Activated CD4-positive, alpha-beta memory T cell treated with anti-CD3 and anti-CD28 coated beads for 36 hours (primary cell): Measurements from ENCODE around the gene CNPY3. TPM values are rescaled to one million over a fixed set of nuclear protein-coding genes. Genes with fewer than 3 reads are reported as not detected.
"Not testable (repeated sequence)": the region's sequence is repeated elsewhere in the genome, so short reads cannot be mapped to it uniquely, and the experiment has no call there.

Source experiments
- CTCF ChIA-PET: fragments of 350-600 bp; sonication (Branson Sonifier 250); formaldehyde crosslinking; loops from one replicate; lab custom pipeline; 2021; ENCODE audit warnings: antibody characterized with exemption, inconsistent platforms; lab: Charles Lee
- POLR2A ChIA-PET: fragments of 350-600 bp; sonication (Branson Sonifier 250); formaldehyde crosslinking; loops from one replicate; lab custom pipeline; 2021; ENCODE audit warnings: antibody characterized with exemption; lab: Charles Lee
- DNase-seq: peaks from one replicate; pipeline ENCODE4 v3.0.0-alpha.2; 2020
- H3K27ac Mint-ChIP-seq: one replicate; pipeline ENCODE4 v1.8.0; 2021; ENCODE audit warnings: mixed read lengths
- H3K27me3 Mint-ChIP-seq: one replicate; pipeline ENCODE4 v1.8.0; 2021; ENCODE audit warnings: mixed read lengths
- H3K36me3 Mint-ChIP-seq: one replicate; pipeline ENCODE4 v1.8.0; 2021; ENCODE audit warnings: mixed read lengths
- H3K4me1 Mint-ChIP-seq: one replicate; pipeline ENCODE4 v1.8.0; 2021; ENCODE audit warnings: low read depth, mixed read lengths
- H3K4me3 Mint-ChIP-seq: one replicate; pipeline ENCODE4 v1.8.0; 2021; ENCODE audit warnings: mild to moderate bottlenecking, mixed read lengths
- H3K9me3 Mint-ChIP-seq: one replicate; pipeline ENCODE4 v1.8.0; 2021; ENCODE audit warnings: mixed read lengths
- intact Hi-C: fragments of 100-400 bp; cut with micrococcal nuclease; formaldehyde crosslinking; loops from one replicate; pipeline ENCODE4 v1.15.1; 2023
- total RNA-seq, 2 experiments: library from RNA; stranded (reverse); gene quantifications; one replicate each; pipeline ENCODE4 v1.2.3, GENCODE V29; 2021

The CNPY3 gene
- total RNA-seq, result 10 to 100 TPM; 32.2 to 37.6 TPM

GRCh38 chr6:42928986-42929820 lies at the start of gene CNPY3:
TSS of gene CNPY3 (plus strand) at chr6:42929480. CDS start at chr6:42929571, 91 bp downstream.
- CTCF ChIA-PET, result interaction anchor here (0.6 to 2.8 kb wide), 12 partner anchors 16 to 268 kb away, joined by 3 to 11 read pairs (median 4); partner anchors contain the start of genes PEX6 and PPP2R5D
- no peaks in the 10 kb centered on the region for H3K9me3 Mint-ChIP-seq
- intact Hi-C loops, result loop anchor here (1.0 to 2.0 kb wide), 9 partner anchors 39 to 588 kb away; partner anchors contain the start of genes CUL7, KLC4, KLHDC3 and MRPL2
- peaks cover 23% of the 10 kb centered on the region for H3K36me3 Mint-ChIP-seq
- H3K4me1 Mint-ChIP-seq, result peaks cover 38% of the 10 kb centered on the region
- peak within 1 kb of the TSS; percentile 96 for H3K4me3 Mint-ChIP-seq
- DNase-seq, result peak; percentile 98
- peak within 1 kb of the TSS; percentile 99 for H3K27ac Mint-ChIP-seq
- POLR2A ChIA-PET, result interaction anchor here (0.5 to 2.8 kb wide), 22 partner anchors 9 to 455 kb away, joined by 3 to 30 read pairs (median 4); partner anchors contain the start of genes KLC4, KLHDC3, MEA1 and MRPL2
- no peaks in the 10 kb centered on the region for H3K27me3 Mint-ChIP-seq

- peaks cover 17% of the 10 kb centered on the region for H3K4me1 Mint-ChIP-seq
- H3K4me3 Mint-ChIP-seq, result peak overlapping the region; percentile 97
- H3K27ac Mint-ChIP-seq, result peak overlapping the region; percentile 96
- DNase-seq, result peak; percentile 13
- H3K27me3 Mint-ChIP-seq, H3K9me3 Mint-ChIP-seq, intact Hi-C loops: not testable (repeated sequence)
- ChIA-PET CTCF (interaction anchor here (0.6 to 4.0 kb wide), 8 partner anchors 13 to 666 kb away, joined by 3 to 25 read pairs (median 4); partner anchors contain the start of gene TBCC), POLR2A (interaction anchor here (0.9 to 3.7 kb wide), 9 partner anchors 8 to 316 kb away, joined by 3 to 36 read pairs (median 3); partner anchors contain the start of genes BICRAL, PEX6 and TBCC)
- peaks cover 36% of the 10 kb centered on the region for H3K36me3 Mint-ChIP-seq
Measured at GRCh38 chr6:42880240-42880817, 49.0 kb upstream of the CNPY3 start.

- ChIA-PET POLR2A (interaction anchor here (0.9 to 3.7 kb wide), 2 partner anchors 10 to 112 kb away, joined by 3 to 36 read pairs; a partner anchor contains a TSS), CTCF (interaction anchor here (1.9 to 4.0 kb wide), 2 partner anchors 134 to 219 kb away, joined by 9 to 25 read pairs; partner anchors contain the start of gene TBCC)
- DNase-seq, H3K27me3 Mint-ChIP-seq, H3K9me3 Mint-ChIP-seq, intact Hi-C loops: not testable (repeated sequence)
- H3K4me1 Mint-ChIP-seq, result peaks cover 17% of the 10 kb centered on the region
- H3K4me3 Mint-ChIP-seq, result peak overlapping the region; percentile 97
- H3K36me3 Mint-ChIP-seq, result peaks cover 40% of the 10 kb centered on the region
- H3K27ac Mint-ChIP-seq, result peak overlapping the region; percentile 96
Measured at GRCh38 chr6:42880871-42881270, 48.4 kb upstream of the CNPY3 start.

- Mint-ChIP-seq H3K27ac (peak overlapping the region; percentile 23), H3K27me3 (no peaks in the 10 kb centered on the region), H3K9me3 (no peaks in the 10 kb centered on the region), H3K4me1 (peaks cover 35% of the 10 kb centered on the region), H3K36me3 (peaks cover 48% of the 10 kb centered on the region), H3K4me3 (no peak overlapping the region)
- intact Hi-C loops, result no loop called here
- ChIA-PET CTCF (interaction anchor here (1.1 kb wide), 1 partner anchor 376 kb away, joined by 4 read pairs; no protein-coding TSS in a partner anchor), POLR2A (interaction anchor here (0.6 kb wide), 1 partner anchor 25 kb away, joined by 4 read pairs; no protein-coding TSS in a partner anchor)
- no peak for DNase-seq
Measured at GRCh38 chr6:42885702-42886101, 43.6 kb upstream of the CNPY3 start.

GRCh38 chr6:42888201-42888600 lies 41.1 kb upstream of the CNPY3 start:
- POLR2A ChIA-PET, result interaction anchor here (1.0 kb wide), 1 partner anchor 9 kb away, joined by 3 read pairs; the partner anchor contains the start of gene RPL7L1
- peaks cover 41% of the 10 kb centered on the region for H3K36me3 Mint-ChIP-seq
- CTCF ChIA-PET, result not testable (repeated sequence)

GRCh38 chr6:42889815-42890214 lies 39.5 kb upstream of the CNPY3 start:
- intact Hi-C loops, result loop anchor here (1.0 to 5.0 kb wide), 6 partner anchors 11 to 1357 kb away; partner anchors contain the start of genes CNPY3, HSP90AB1, RPL7L1 and TBCC
- CTCF ChIA-PET, result interaction anchor here (1.6 to 2.3 kb wide), 2 partner anchors 228 to 253 kb away, joined by 6 to 7 read pairs; no protein-coding TSS in a partner anchor
- Mint-ChIP-seq H3K36me3 (peaks cover 25% of the 10 kb centered on the region), H3K4me1 (peaks cover 25% of the 10 kb centered on the region), H3K27ac (peak overlapping the region; percentile 94), H3K4me3 (peak overlapping the region; percentile 88), H3K9me3 (no peaks in the 10 kb centered on the region), H3K27me3 (no peaks in the 10 kb centered on the region)
- peak; percentile 37 for DNase-seq
- POLR2A ChIA-PET, result interaction anchor here (1.3 to 3.0 kb wide), 3 partner anchors 10 to 144 kb away, joined by 4 to 36 read pairs (median 8); partner anchors contain the start of genes RPL7L1 and TBCC

More at GRCh38 chr6:42888201-42888600, 41.1 kb upstream of the CNPY3 start:
- DNase-seq, H3K4me3 Mint-ChIP-seq, intact Hi-C loops, H3K9me3 Mint-ChIP-seq, H3K27me3 Mint-ChIP-seq: not testable (repeated sequence)
- Mint-ChIP-seq H3K4me1 (peaks cover 32% of the 10 kb centered on the region), H3K27ac (peak overlapping the region; percentile 42)

GRCh38 chr6:42890311-42891198 lies 38.7 kb upstream of the CNPY3 start:
- H3K27ac Mint-ChIP-seq, result peak overlapping the region; percentile 94
- no peaks in the 10 kb centered on the region for H3K9me3 Mint-ChIP-seq
- ChIA-PET POLR2A (interaction anchor here (0.6 to 3.0 kb wide), 8 partner anchors 8 to 318 kb away, joined by 3 to 36 read pairs (median 4); partner anchors contain the start of genes CNPY3, RPL7L1 and TBCC), CTCF (interaction anchor here (1.7 to 2.3 kb wide), 2 partner anchors 164 to 253 kb away, joined by 7 read pairs; no protein-coding TSS in a partner anchor)
- peak; percentile 96 for DNase-seq
- no peaks in the 10 kb centered on the region for H3K27me3 Mint-ChIP-seq
- H3K4me1 Mint-ChIP-seq, result peaks cover 25% of the 10 kb centered on the region
- intact Hi-C loops, result loop anchor here (1.0 to 5.0 kb wide), 6 partner anchors 11 to 1356 kb away; partner anchors contain the start of genes CNPY3, HSP90AB1, RPL7L1 and TBCC
- H3K4me3 Mint-ChIP-seq, result peak overlapping the region; percentile 88
- H3K36me3 Mint-ChIP-seq, result peaks cover 22% of the 10 kb centered on the region

GRCh38 chr6:42891199-42891722 lies 38.0 kb upstream of the CNPY3 start:
- Mint-ChIP-seq H3K27me3 (no peaks in the 10 kb centered on the region), H3K9me3 (no peaks in the 10 kb centered on the region), H3K4me1 (peaks cover 23% of the 10 kb centered on the region), H3K27ac (peak overlapping the region; percentile 94), H3K4me3 (peak overlapping the region; percentile 88), H3K36me3 (peaks cover 15% of the 10 kb centered on the region)
- POLR2A ChIA-PET, result interaction anchor here (0.6 to 3.0 kb wide), 6 partner anchors 9 to 319 kb away, joined by 3 to 36 read pairs (median 5); partner anchors contain the start of genes RPL7L1 and TBCC
- intact Hi-C loops, result loop anchor here (2.0 to 5.0 kb wide), 3 partner anchors 144 to 1356 kb away; partner anchors contain the start of genes HSP90AB1 and TBCC
- CTCF ChIA-PET, result interaction anchor here (0.8 to 2.3 kb wide), 3 partner anchors 10 to 252 kb away, joined by 3 to 7 read pairs (median 7); no protein-coding TSS in a partner anchor
- no peak for DNase-seq

- intact Hi-C loops, result loop anchor here (5.0 kb wide), 1 partner anchor 327 kb away; no protein-coding TSS in a partner anchor
- H3K36me3 Mint-ChIP-seq, H3K27me3 Mint-ChIP-seq, H3K9me3 Mint-ChIP-seq, DNase-seq, POLR2A ChIA-PET, H3K4me3 Mint-ChIP-seq, H3K27ac Mint-ChIP-seq: not testable (repeated sequence)
- H3K4me1 Mint-ChIP-seq, result peaks cover 11% of the 10 kb centered on the region
- CTCF ChIA-PET, result interaction anchor here (2.9 kb wide), 1 partner anchor 232 kb away, joined by 18 read pairs; no protein-coding TSS in a partner anchor
Measured at GRCh38 chr6:42894041-42894828, 35.0 kb upstream of the CNPY3 start.
